Testis (tissue), 2 donors: ENCODE data around the gene L3MBTL4.

Source experiments
- CTCF ChIP-seq, 3 experiments: fragments of 450-650 bp in 2 of 3; fragments of 200-600 bp in 1 of 3; sonication (generic) in 1 of 3; IDR thresholded peaks; one replicate each; pipeline ENCODE4 v1.5.1; 2016 to 2019; ENCODE audit warnings: antibody characterized with exemption in 3 of 3, mild to moderate bottlenecking in 2 of 3, moderate library complexity in 1 of 3
- POLR2A ChIP-seq: fragments of 450-650 bp; IDR thresholded peaks from one replicate; pipeline ENCODE4 v1.6.1; 2017; ENCODE audit warnings: antibody characterized with exemption, mild to moderate bottlenecking, moderate library complexity

- TF ChIP-seq CTCF (IDR thresholded peaks at IDR 0.05) (no peak), POLR2A (no peak)
Observed at GRCh38 chr18:6331872-6332271, 82.8 kb downstream of the L3MBTL4 start.
